ENCODE measurements around the gene SPEF1. TPM values are rescaled to one million over a fixed set of nuclear protein-coding genes. Genes with fewer than 3 reads are reported as not detected.
A peak's percentile ranks its signal among the peaks of the same experiment; 100 is the strongest.

The SPEF1 gene
- total and polyA plus RNA-seq, 2 of the 13 experiments (the other 11 are each of a cell fraction or from before 2014, with no cell fraction given) = 0.11 to 0.27 TPM

- CTCF ChIA-PET (ENCODE audit: low intra/inter-chr PET ratio, low total read pairs) = interaction anchor here (2.1 to 4.6 kb wide), 3 partner anchors 33 to 300 kb away, joined by 7 to 119 read pairs (median 49); partner anchors contain the start of gene AP5S1
- BruUV-seq (replicated peaks) = no TSS peak
- peak overlapping the region; percentile 52 to 82 (median 82); a peak in 5 of 6 replicates for H3K4me3 ChIP-seq (replicated peaks in 1 of 3; ENCODE audit: insufficient read depth in 1 of 3, low read depth in 2 of 3, low read length in 3 of 3)
- peaks cover 0 to 18% of the 10 kb centered on the region in 2 experiments; a peak in 3 of 5 replicates for H3K27me3 ChIP-seq (ENCODE audit: control insufficient read depth in 1 of 2, insufficient read depth in 2 of 2, low read length in 2 of 2)
- no peaks in the 10 kb centered on the region for H3K36me3 ChIP-seq (replicated peaks in 1 of 2; ENCODE audit: control insufficient read depth in 1 of 2, insufficient read depth in 2 of 2, low read length in 2 of 2)
- peaks cover 9% of the 10 kb centered on the region for H3K79me2 ChIP-seq (ENCODE audit: insufficient read depth, low read length)
- peaks cover 5% of the 10 kb centered on the region; the same call in 1 of the 2 replicates for H4K20me1 ChIP-seq (ENCODE audit: insufficient read depth, low read length)
- H3K4me2 ChIP-seq (ENCODE audit: low read depth, low read length) = peak overlapping the region; percentile 94
- intact Hi-C loops (cut with micrococcal nuclease; ENCODE audit: unreplicated experiment) (loop anchor here (2.0 kb wide), 1 partner anchor 61 kb away; the partner anchor contains the start of gene MAVS), in situ Hi-C loops (cut with HindIII; ENCODE audit: extremely low pct_ligation_motif_present, low pct_unique_long_range_greater_than_20kb) (loop anchor here (5.0 kb wide), 1 partner anchor 62 kb away; the partner anchor contains the start of gene MAVS)
- H3K4me1 ChIP-seq (ENCODE audit: insufficient read depth, low read length) = peaks cover 88% of the 10 kb centered on the region
- no peaks in the 10 kb centered on the region for H3K9me3 ChIP-seq (ENCODE audit: low read length)
- no peak for FAIRE-seq
- H2AFZ ChIP-seq (ENCODE audit: low read length) = no peak overlapping the region
- H3K27ac ChIP-seq (ENCODE audit: extremely low read length, insufficient read depth, low read length) = no peak overlapping the region
- ATAC-seq = peak; percentile 1; the same call in 2 of the 3 replicates
- WGBS (ENCODE audit: low lambda C conversion rate) = 94% methylated on average over 64 of the region's 79 CpGs
- POLR2A ChIA-PET = interaction anchor here (0.6 to 10.4 kb wide), 11 partner anchors 10 to 298 kb away, joined by 3 to 134 read pairs (median 5); partner anchors contain the start of genes ADISSP, AP5S1 and CDC25B
- H3K9ac ChIP-seq (ENCODE audit: insufficient read depth, low read depth, low read length) = peak overlapping the region; percentile 82
- DNase-seq (ENCODE audit: low spot score) = no peak
- TF ChIP-seq ETS1 (CRISPR knock-in tag; IDR thresholded peaks at IDR 0.05) (no peak), ZFY (CRISPR knock-in tag; IDR thresholded peaks at IDR 0.05) (peak; percentile 65), ZNF792 (CRISPR knock-in tag; IDR thresholded peaks at IDR 0.05) (no peak), ZNF747 (CRISPR knock-in tag; IDR thresholded peaks at IDR 0.05; ENCODE audit: borderline replicate concordance) (no peak), CAMTA2 (CRISPR knock-in tag; IDR thresholded peaks at IDR 0.05; ENCODE audit: borderline replicate concordance) (no peak), RBFOX2 (IDR thresholded peaks at IDR 0.05; ENCODE audit: low read depth, low read length) (peak; percentile 80), ELF1 (CRISPR knock-in tag; IDR thresholded peaks at IDR 0.05) (no peak), TAF1 (CRISPR knock-in tag; IDR thresholded peaks at IDR 0.05) (no peak), NR2C2 (CRISPR knock-in tag; IDR thresholded peaks at IDR 0.05; ENCODE audit: borderline replicate concordance) (0 out of 2 replicates have a peak, but pooled peaks have one; percentile 16), ZNF784 (CRISPR knock-in tag; IDR thresholded peaks at IDR 0.05; ENCODE audit: borderline replicate concordance) (peak; percentile 53; the same call in 1 of the 2 replicates), ZBTB37 (CRISPR knock-in tag; IDR thresholded peaks at IDR 0.05) (peak; percentile 74), PREB (CRISPR knock-in tag; IDR thresholded peaks at IDR 0.05) (no peak), ZNF430 (CRISPR knock-in tag; IDR thresholded peaks at IDR 0.05) (no peak), GPBP1L1 (CRISPR knock-in tag; IDR thresholded peaks at IDR 0.05) (no peak)
These were observed 4.2 kb upstream of the SPEF1 start for GRCh38 chr20:3785240-3786125.
